HT-29 (cell line): ENCODE measurements around the gene HSPE1. TPM values are rescaled to one million over a fixed set of nuclear protein-coding genes. Genes with fewer than 3 reads are reported as not detected.
"Not testable (repeated sequence)": the region's sequence is repeated elsewhere in the genome, so short reads cannot be mapped to it uniquely, and the experiment has no call there.

Experiments
- DNase-seq: peaks from one replicate; pipeline ENCODE4 v3.0.0-alpha.2; 2015; ENCODE audit warnings: low spot score
- total RNA-seq: library from RNA; depleted of rRNA; stranded (reverse); fragments of >200 nt; shearing (Covaris generic); gene quantifications from 2 replicates; pipeline ENCODE4 v1.2.3, GENCODE V29; 2014

Gene HSPE1
- total RNA-seq, 1 experiment from 2014 or later: 195 TPM

- no peak for DNase-seq
These were observed 1.8 kb upstream of the HSPE1 start for GRCh38 chr2:197498235-197498936.

- peak; percentile 58 for DNase-seq
These were observed 1.1 kb upstream of the HSPE1 start for GRCh38 chr2:197498937-197499593.

- DNase-seq: peak; percentile 40
These were observed 438 bp downstream of the HSPE1 start for GRCh38 chr2:197500503-197501131.

- no peak for DNase-seq
These were observed 2.0 kb downstream of the HSPE1 start for GRCh38 chr2:197502201-197502600.

- DNase-seq: no peak
These were observed 2.5 kb downstream of the HSPE1 start for GRCh38 chr2:197502685-197503084.

- DNase-seq: no peak
These were observed 3.8 kb downstream of the HSPE1 start for GRCh38 chr2:197504000-197504399.

GRCh38 chr2:197504512-197504911 lies 4.3 kb downstream of the HSPE1 start:
- no peak for DNase-seq

- no peak for DNase-seq
These were observed 6.5 kb downstream of the HSPE1 start for GRCh38 chr2:197506658-197507057.

GRCh38 chr2:197513915-197514314 lies 13.7 kb downstream of the HSPE1 start:
- no peak for DNase-seq

GRCh38 chr2:197514754-197515153 lies 14.6 kb downstream of the HSPE1 start:
- no peak for DNase-seq

GRCh38 chr2:197515315-197515738 lies 15.1 kb downstream of the HSPE1 start:
- peak; percentile 48 for DNase-seq

- peak; percentile 94 for DNase-seq
These were observed 15.7 kb downstream of the HSPE1 start, which contains the start of gene MOB4 for GRCh38 chr2:197515739-197516392. Gene MOB4, plus strand, starts transcription at chr2:197516066. Its CDS starts 21 bp downstream, at chr2:197516087.

GRCh38 chr2:197516393-197516761 lies 16.2 kb downstream of the HSPE1 start:
- peak; percentile 59 for DNase-seq

- no peak for DNase-seq
These were observed 17.0 kb downstream of the HSPE1 start for GRCh38 chr2:197517150-197517549.

- no peak for DNase-seq
These were observed 38.2 kb downstream of the HSPE1 start for GRCh38 chr2:197538412-197538811.

- no peak for DNase-seq
These were observed 39.6 kb downstream of the HSPE1 start for GRCh38 chr2:197539734-197540133.

GRCh38 chr2:197543206-197543605 lies 43.0 kb downstream of the HSPE1 start:
- no peak for DNase-seq

GRCh38 chr2:197547163-197547900 lies 47.2 kb downstream of the HSPE1 start:
- DNase-seq: no peak

- DNase-seq: no peak
These were observed 48.4 kb downstream of the HSPE1 start for GRCh38 chr2:197548582-197548981.

GRCh38 chr2:197551260-197551659 lies 51.1 kb downstream of the HSPE1 start:
- DNase-seq: not testable (repeated sequence)
